ENCODE results near the gene ZNF79. TPM values are rescaled to one million over a fixed set of nuclear protein-coding genes. Genes with fewer than 3 reads are reported as not detected.

ZNF79 gene
- total RNA-seq = 7.4 TPM
- long read RNA-seq, partial matches to known transcripts = 0 of 7 reads
- long read RNA-seq, other reads (novel, unspliced or antisense) = 3 of 7 reads

GRCh38 chr9:127423934-127424675 lies at the start of gene ZNF79:
TSS of gene ZNF79 (plus strand) at chr9:127424382. CDS start at chr9:127424788, 406 bp downstream.
- DNase-seq (peak; percentile 97), ATAC-seq (peak; percentile 97)
- intact Hi-C loops (cut with micrococcal nuclease) = no loop called here

- DNase-seq (no peak), ATAC-seq (no peak)
- intact Hi-C loops (cut with micrococcal nuclease) = no loop called here
These were observed 43.7 kb upstream of the ZNF79 start for GRCh38 chr9:127380479-127380878.

- intact Hi-C loops (cut with micrococcal nuclease) = no loop called here
- ATAC-seq (no peak), DNase-seq (no peak)
These were observed 41.6 kb upstream of the ZNF79 start for GRCh38 chr9:127382541-127382940.

GRCh38 chr9:127384016-127384730 lies 40.0 kb upstream of the ZNF79 start:
- DNase-seq = no peak
- no peak for ATAC-seq
- intact Hi-C loops (cut with micrococcal nuclease) = no loop called here

- DNase-seq (no peak), ATAC-seq (no peak)
- intact Hi-C loops (cut with micrococcal nuclease) = no loop called here
These were observed 39.3 kb upstream of the ZNF79 start for GRCh38 chr9:127384901-127385300.

GRCh38 chr9:127386249-127386648 lies 37.9 kb upstream of the ZNF79 start:
- ATAC-seq (no peak), DNase-seq (no peak)
- intact Hi-C loops (cut with micrococcal nuclease) = no loop called here

GRCh38 chr9:127386981-127387380 lies 37.2 kb upstream of the ZNF79 start:
- intact Hi-C loops (cut with micrococcal nuclease) = no loop called here
- no peak for DNase-seq
- no peak for ATAC-seq

GRCh38 chr9:127388037-127388855 lies 35.9 kb upstream of the ZNF79 start:
- DNase-seq (peak; percentile 49), ATAC-seq (peak; percentile 96)
- intact Hi-C loops (cut with micrococcal nuclease) = no loop called here

- no peak for ATAC-seq
- no peak for DNase-seq
- intact Hi-C loops (cut with micrococcal nuclease) = no loop called here
These were observed 35.3 kb upstream of the ZNF79 start for GRCh38 chr9:127388856-127389238.

- ATAC-seq (no peak), DNase-seq (no peak)
- intact Hi-C loops (cut with micrococcal nuclease) = no loop called here
These were observed 34.6 kb upstream of the ZNF79 start for GRCh38 chr9:127389381-127390247.

GRCh38 chr9:127390248-127390545 lies 34.0 kb upstream of the ZNF79 start:
- intact Hi-C loops (cut with micrococcal nuclease) = no loop called here
- ATAC-seq = no peak
- DNase-seq = no peak

- DNase-seq (no peak), ATAC-seq (no peak)
- intact Hi-C loops (cut with micrococcal nuclease) = no loop called here
These were observed 33.6 kb upstream of the ZNF79 start for GRCh38 chr9:127390563-127390962.

GRCh38 chr9:127392166-127392565 lies 32.0 kb upstream of the ZNF79 start:
- ATAC-seq (no peak), DNase-seq (no peak)
- intact Hi-C loops (cut with micrococcal nuclease) = no loop called here

GRCh38 chr9:127392976-127393375 lies 31.2 kb upstream of the ZNF79 start:
- intact Hi-C loops (cut with micrococcal nuclease) = no loop called here
- ATAC-seq (no peak), DNase-seq (no peak)

GRCh38 chr9:127393645-127394044 lies 30.5 kb upstream of the ZNF79 start:
- DNase-seq = no peak
- intact Hi-C loops (cut with micrococcal nuclease) = no loop called here
- ATAC-seq = no peak

GRCh38 chr9:127395497-127396252 lies 28.5 kb upstream of the ZNF79 start:
- ATAC-seq = no peak
- intact Hi-C loops (cut with micrococcal nuclease) = no loop called here
- DNase-seq = no peak

GRCh38 chr9:127396253-127396807 lies 27.9 kb upstream of the ZNF79 start:
- ATAC-seq (no peak), DNase-seq (no peak)
- intact Hi-C loops (cut with micrococcal nuclease) = no loop called here
